Measurements from ENCODE around the gene PGP. TPM values are rescaled to one million over a fixed set of nuclear protein-coding genes. Genes with fewer than 3 reads are reported as not detected.

The PGP gene
- total RNA-seq, 1 donor from 2014 or later, result 36.1 TPM

GRCh38 chr16:2178321-2179106, 36.1 kb downstream of the PGP start:
- no peak for DNase-seq (ENCODE audit: low spot score)
- Mint-ChIP-seq H3K27me3 (ENCODE audit: low read depth) (no peaks in the 10 kb centered on the region), H3K27ac (no peak overlapping the region), H3K36me3 (ENCODE audit: low read depth) (peaks cover 17% of the 10 kb centered on the region), H3K4me1 (ENCODE audit: low read depth) (no peaks in the 10 kb centered on the region), H3K4me3 (ENCODE audit: low read depth) (no peak overlapping the region), H3K9me3 (no peaks in the 10 kb centered on the region)
- intact Hi-C loops (cut with micrococcal nuclease), result no loop called here

- intact Hi-C loops (cut with micrococcal nuclease), result no loop called here
- Mint-ChIP-seq H3K27ac (no peak overlapping the region), H3K4me3 (ENCODE audit: low read depth) (no peak overlapping the region), H3K4me1 (ENCODE audit: low read depth) (no peaks in the 10 kb centered on the region), H3K27me3 (ENCODE audit: low read depth) (no peaks in the 10 kb centered on the region), H3K9me3 (no peaks in the 10 kb centered on the region), H3K36me3 (ENCODE audit: low read depth) (peaks cover 20% of the 10 kb centered on the region)
- no peak for DNase-seq (ENCODE audit: low spot score)
Measured at GRCh38 chr16:2177561-2177960, 37.1 kb downstream of the PGP start.

- intact Hi-C loops (cut with micrococcal nuclease), result no loop called here
- H3K27ac Mint-ChIP-seq, result no peak overlapping the region
- no peak for DNase-seq (ENCODE audit: low spot score)
- no peaks in the 10 kb centered on the region for H3K27me3 Mint-ChIP-seq (ENCODE audit: low read depth)
- no peaks in the 10 kb centered on the region for H3K4me1 Mint-ChIP-seq (ENCODE audit: low read depth)
- no peak overlapping the region for H3K4me3 Mint-ChIP-seq (ENCODE audit: low read depth)
- no peaks in the 10 kb centered on the region for H3K9me3 Mint-ChIP-seq
- peaks cover 20% of the 10 kb centered on the region for H3K36me3 Mint-ChIP-seq (ENCODE audit: low read depth)
Measured at GRCh38 chr16:2177101-2177500, 37.5 kb downstream of the PGP start.

- intact Hi-C loops (cut with micrococcal nuclease), result no loop called here
- no peak for DNase-seq (ENCODE audit: low spot score)
- no peaks in the 10 kb centered on the region for H3K27me3 Mint-ChIP-seq (ENCODE audit: low read depth)
- peaks cover 20% of the 10 kb centered on the region for H3K36me3 Mint-ChIP-seq (ENCODE audit: low read depth)
- H3K4me1 Mint-ChIP-seq (ENCODE audit: low read depth), result no peaks in the 10 kb centered on the region
- no peak overlapping the region for H3K27ac Mint-ChIP-seq
- no peak overlapping the region for H3K4me3 Mint-ChIP-seq (ENCODE audit: low read depth)
- no peaks in the 10 kb centered on the region for H3K9me3 Mint-ChIP-seq
Measured at GRCh38 chr16:2176047-2176446, 38.6 kb downstream of the PGP start.

GRCh38 chr16:2175454-2175853, 39.2 kb downstream of the PGP start:
- Mint-ChIP-seq H3K9me3 (no peaks in the 10 kb centered on the region), H3K4me3 (ENCODE audit: low read depth) (no peak overlapping the region), H3K27me3 (ENCODE audit: low read depth) (no peaks in the 10 kb centered on the region), H3K36me3 (ENCODE audit: low read depth) (peaks cover 20% of the 10 kb centered on the region), H3K4me1 (ENCODE audit: low read depth) (no peaks in the 10 kb centered on the region), H3K27ac (no peak overlapping the region)
- intact Hi-C loops (cut with micrococcal nuclease), result no loop called here
- DNase-seq (ENCODE audit: low spot score), result no peak

GRCh38 chr16:2174396-2175131, 40.1 kb downstream of the PGP start:
- peaks cover 20% of the 10 kb centered on the region for H3K36me3 Mint-ChIP-seq (ENCODE audit: low read depth)
- no peak overlapping the region for H3K4me3 Mint-ChIP-seq (ENCODE audit: low read depth)
- no peaks in the 10 kb centered on the region for H3K4me1 Mint-ChIP-seq (ENCODE audit: low read depth)
- no peaks in the 10 kb centered on the region for H3K9me3 Mint-ChIP-seq
- no peaks in the 10 kb centered on the region for H3K27me3 Mint-ChIP-seq (ENCODE audit: low read depth)
- DNase-seq (ENCODE audit: low spot score), result no peak
- H3K27ac Mint-ChIP-seq, result no peak overlapping the region
- intact Hi-C loops (cut with micrococcal nuclease), result no loop called here

- Mint-ChIP-seq H3K36me3 (ENCODE audit: low read depth) (peaks cover 20% of the 10 kb centered on the region), H3K9me3 (no peaks in the 10 kb centered on the region), H3K4me3 (ENCODE audit: low read depth) (no peak overlapping the region), H3K27me3 (ENCODE audit: low read depth) (no peaks in the 10 kb centered on the region), H3K27ac (no peak overlapping the region), H3K4me1 (ENCODE audit: low read depth) (no peaks in the 10 kb centered on the region)
- intact Hi-C loops (cut with micrococcal nuclease), result no loop called here
- DNase-seq (ENCODE audit: low spot score), result no peak
Measured at GRCh38 chr16:2173916-2174315, 40.7 kb downstream of the PGP start.

- Mint-ChIP-seq H3K27me3 (ENCODE audit: low read depth) (no peaks in the 10 kb centered on the region), H3K4me1 (ENCODE audit: low read depth) (no peaks in the 10 kb centered on the region), H3K4me3 (ENCODE audit: low read depth) (no peak overlapping the region), H3K27ac (no peak overlapping the region), H3K9me3 (no peaks in the 10 kb centered on the region), H3K36me3 (ENCODE audit: low read depth) (peaks cover 22% of the 10 kb centered on the region)
- intact Hi-C loops (cut with micrococcal nuclease), result no loop called here
- no peak for DNase-seq (ENCODE audit: low spot score)
Measured at GRCh38 chr16:2173366-2173765, 41.3 kb downstream of the PGP start.

- Mint-ChIP-seq H3K4me1 (ENCODE audit: low read depth) (no peaks in the 10 kb centered on the region), H3K4me3 (ENCODE audit: low read depth) (no peak overlapping the region), H3K36me3 (ENCODE audit: low read depth) (peaks cover 27% of the 10 kb centered on the region), H3K9me3 (no peaks in the 10 kb centered on the region), H3K27ac (no peak overlapping the region), H3K27me3 (ENCODE audit: low read depth) (no peaks in the 10 kb centered on the region)
- DNase-seq (ENCODE audit: low spot score), result no peak
- intact Hi-C loops (cut with micrococcal nuclease), result no loop called here
Measured at GRCh38 chr16:2172688-2173335, 41.8 kb downstream of the PGP start.

GRCh38 chr16:2171601-2172178, 43.0 kb downstream of the PGP start:
- intact Hi-C loops (cut with micrococcal nuclease), result no loop called here
- no peaks in the 10 kb centered on the region for H3K4me1 Mint-ChIP-seq (ENCODE audit: low read depth)
- H3K4me3 Mint-ChIP-seq (ENCODE audit: low read depth), result no peak overlapping the region
- DNase-seq (ENCODE audit: low spot score), result no peak
- no peaks in the 10 kb centered on the region for H3K9me3 Mint-ChIP-seq
- no peaks in the 10 kb centered on the region for H3K27me3 Mint-ChIP-seq (ENCODE audit: low read depth)
- H3K27ac Mint-ChIP-seq, result no peak overlapping the region
- H3K36me3 Mint-ChIP-seq (ENCODE audit: low read depth), result peaks cover 24% of the 10 kb centered on the region

GRCh38 chr16:2170587-2171435, 43.8 kb downstream of the PGP start:
- intact Hi-C loops (cut with micrococcal nuclease), result no loop called here
- Mint-ChIP-seq H3K27me3 (ENCODE audit: low read depth) (no peaks in the 10 kb centered on the region), H3K36me3 (ENCODE audit: low read depth) (peaks cover 24% of the 10 kb centered on the region), H3K4me3 (ENCODE audit: low read depth) (no peak overlapping the region), H3K27ac (no peak overlapping the region), H3K4me1 (ENCODE audit: low read depth) (no peaks in the 10 kb centered on the region), H3K9me3 (no peaks in the 10 kb centered on the region)
- no peak for DNase-seq (ENCODE audit: low spot score)

- intact Hi-C loops (cut with micrococcal nuclease), result no loop called here
- H3K27me3 Mint-ChIP-seq (ENCODE audit: low read depth), result no peaks in the 10 kb centered on the region
Measured at GRCh38 chr16:2170080-2170479, 44.6 kb downstream of the PGP start.

More at GRCh38 chr16:2170080-2170479, 44.6 kb downstream of the PGP start:
- Mint-ChIP-seq H3K4me1 (ENCODE audit: low read depth) (no peaks in the 10 kb centered on the region), H3K9me3 (no peaks in the 10 kb centered on the region), H3K36me3 (ENCODE audit: low read depth) (peaks cover 27% of the 10 kb centered on the region), H3K27ac (no peak overlapping the region), H3K4me3 (ENCODE audit: low read depth) (no peak overlapping the region)
- DNase-seq (ENCODE audit: low spot score), result no peak
